Mucosa of descending colon (tissue), 3 donors: ENCODE data around the gene PRDX3. TPM values are rescaled to one million over a fixed set of nuclear protein-coding genes. Genes with fewer than 3 reads are reported as not detected.

ENCODE experiments used
- ATAC-seq: fragments of 200-7000 bp; cut with Tn5 transposase; one replicate; pipeline ENCODE4 v1.9.1; 2020; ENCODE audit warnings: mild to moderate bottlenecking, moderate library complexity
- DNase-seq, 3 donors: peaks; one replicate each; pipeline ENCODE4 v3.0.0-alpha.2; 2020
- H3K36me3 ChIP-seq: fragments of 200-600 bp; one replicate; pipeline ENCODE4 v1.8.0; 2021; ENCODE audit warnings: low read depth, mild to moderate bottlenecking
- H3K4me1 ChIP-seq: fragments of 200-600 bp; one replicate; pipeline ENCODE4 v1.8.0; 2021; ENCODE audit warnings: low read depth, mild to moderate bottlenecking
- H3K4me3 ChIP-seq: fragments of 200-600 bp; one replicate; pipeline ENCODE4 v1.8.0; 2021; ENCODE audit warnings: mild to moderate bottlenecking
- H3K9me3 ChIP-seq: fragments of 200-600 bp; one replicate; pipeline ENCODE4 v1.8.0; 2021; ENCODE audit warnings: mild to moderate bottlenecking
- intact Hi-C, 2 donors: fragments of 100-400 bp; cut with DNase I in 1 of 2; cut with micrococcal nuclease in 1 of 2; formaldehyde crosslinking; loops; one replicate each; pipeline versions ENCODE4 v1.11.0 to v1.11.1; 2022; cut with DNase I, micrococcal nuclease
- total RNA-seq, 3 donors: library from RNA; stranded (reverse); fragmentation: NEBNext Ultra II Directional in 2 of 3; extraction: Animal tissue kit (Norgen Biotek cat#: 25700) in 2 of 3; gene quantifications; one replicate each; pipeline versions ENCODE4 v1.2.1 to v1.2.4, GENCODE V29; 2021 to 2023
- TF ChIP-seq, protein P1 (sequence below): fragments of 200-600 bp; IDR thresholded peaks from one replicate; pipeline ENCODE4 v1.8.0; 2022; ENCODE audit warnings: antibody characterized with exemption, mild to moderate bottlenecking
- donor health status: DM: no; HTN: no; CAD: no; lungs with moderate emphysema.
- donor health status: DM: no; HTN: no; CAD: no.
- donor health status: DM: no; HTN: yes; CAD: no.

The PRDX3 gene
- total RNA-seq, 3 donors from 2014 or later = 98.6 to 140 (median 107) TPM

GRCh38 chr10:119221666-119222065 is 43.1 kb upstream of the PRDX3 start:
- TF ChIP-seq, protein P1, sequence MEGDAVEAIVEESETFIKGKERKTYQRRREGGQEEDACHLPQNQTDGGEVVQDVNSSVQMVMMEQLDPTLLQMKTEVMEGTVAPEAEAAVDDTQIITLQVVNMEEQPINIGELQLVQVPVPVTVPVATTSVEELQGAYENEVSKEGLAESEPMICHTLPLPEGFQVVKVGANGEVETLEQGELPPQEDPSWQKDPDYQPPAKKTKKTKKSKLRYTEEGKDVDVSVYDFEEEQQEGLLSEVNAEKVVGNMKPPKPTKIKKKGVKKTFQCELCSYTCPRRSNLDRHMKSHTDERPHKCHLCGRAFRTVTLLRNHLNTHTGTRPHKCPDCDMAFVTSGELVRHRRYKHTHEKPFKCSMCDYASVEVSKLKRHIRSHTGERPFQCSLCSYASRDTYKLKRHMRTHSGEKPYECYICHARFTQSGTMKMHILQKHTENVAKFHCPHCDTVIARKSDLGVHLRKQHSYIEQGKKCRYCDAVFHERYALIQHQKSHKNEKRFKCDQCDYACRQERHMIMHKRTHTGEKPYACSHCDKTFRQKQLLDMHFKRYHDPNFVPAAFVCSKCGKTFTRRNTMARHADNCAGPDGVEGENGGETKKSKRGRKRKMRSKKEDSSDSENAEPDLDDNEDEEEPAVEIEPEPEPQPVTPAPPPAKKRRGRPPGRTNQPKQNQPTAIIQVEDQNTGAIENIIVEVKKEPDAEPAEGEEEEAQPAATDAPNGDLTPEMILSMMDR = no peak
- Histone ChIP-seq H3K4me1 (peaks cover 10% of the 10 kb centered on the region), H3K36me3 (no peaks in the 10 kb centered on the region), H3K9me3 (no peaks in the 10 kb centered on the region), H3K4me3 (no peak overlapping the region)
- no peak for ATAC-seq
- intact Hi-C loops = no loop called here
- no peak for DNase-seq

DNA sequence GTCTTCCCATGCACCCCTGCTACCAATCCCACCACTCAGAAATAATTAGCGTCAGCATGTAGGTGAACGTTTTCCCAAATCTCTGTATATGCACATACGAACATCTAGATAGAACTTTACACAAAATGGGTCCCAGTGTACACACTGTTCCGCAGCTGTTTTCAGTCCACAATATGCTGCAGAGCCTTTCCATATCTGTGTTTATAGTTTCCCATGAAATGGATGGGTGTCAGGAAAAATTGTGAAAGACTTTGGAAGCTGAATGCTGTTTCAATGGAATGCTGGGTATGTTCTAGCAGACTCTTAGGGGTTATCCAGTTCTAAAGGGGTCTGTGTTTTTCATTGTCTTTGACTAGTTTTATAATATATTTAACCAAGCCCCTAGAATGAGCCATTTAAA is 42.6 kb upstream of the PRDX3 start:
- TF ChIP-seq, protein P1 = no peak
- Histone ChIP-seq H3K4me1 (peaks cover 10% of the 10 kb centered on the region), H3K9me3 (no peaks in the 10 kb centered on the region), H3K36me3 (no peaks in the 10 kb centered on the region), H3K4me3 (no peak overlapping the region)
- intact Hi-C loops = no loop called here
- no peak for ATAC-seq
- no peak for DNase-seq

GRCh38 chr10:119219871-119220270 is 41.3 kb upstream of the PRDX3 start:
- no peak for DNase-seq
- intact Hi-C loops = loop anchor here in 1 of 2 donors (10.0 kb wide), 1 partner anchor 45 kb away; no protein-coding TSS in a partner anchor
- Histone ChIP-seq H3K4me1 (peaks cover 10% of the 10 kb centered on the region), H3K4me3 (no peak overlapping the region), H3K9me3 (no peaks in the 10 kb centered on the region), H3K36me3 (no peaks in the 10 kb centered on the region)
- TF ChIP-seq, protein P1 = no peak
- no peak for ATAC-seq

DNA sequence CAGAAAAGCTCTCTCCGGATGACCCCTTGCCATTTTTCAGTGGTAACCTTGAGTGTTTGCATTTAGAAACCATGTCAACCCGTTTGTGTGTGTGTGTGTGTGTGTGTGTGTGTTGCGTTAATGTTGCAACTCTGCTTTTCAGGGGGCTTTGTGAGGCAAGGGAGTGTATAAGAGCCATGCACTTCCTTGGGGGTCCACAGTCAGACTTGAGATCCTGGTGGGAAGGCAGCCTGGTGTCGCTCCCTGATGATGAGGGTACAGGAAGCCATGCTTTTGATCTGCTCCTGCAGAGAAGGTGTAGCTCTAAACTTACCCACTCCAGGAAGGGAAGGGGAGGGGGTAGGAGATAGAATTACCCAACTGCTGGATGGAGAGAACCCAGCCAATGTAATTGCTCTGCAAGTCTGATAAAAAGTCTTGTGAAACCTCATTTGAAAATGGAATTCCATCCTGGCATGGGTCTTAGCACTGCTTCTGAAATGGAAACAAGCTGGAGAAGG is 39.4 kb upstream of the PRDX3 start:
- H3K4me3 ChIP-seq = no peak overlapping the region
- H3K4me1 ChIP-seq = peaks cover 8% of the 10 kb centered on the region
- no peaks in the 10 kb centered on the region for H3K9me3 ChIP-seq
- TF ChIP-seq, protein P1 = no peak
- intact Hi-C loops = loop anchor here in 1 of 2 donors (10.0 kb wide), 1 partner anchor 47 kb away; no protein-coding TSS in a partner anchor
- ATAC-seq (no peak), DNase-seq (no peak)
- no peaks in the 10 kb centered on the region for H3K36me3 ChIP-seq

DNA sequence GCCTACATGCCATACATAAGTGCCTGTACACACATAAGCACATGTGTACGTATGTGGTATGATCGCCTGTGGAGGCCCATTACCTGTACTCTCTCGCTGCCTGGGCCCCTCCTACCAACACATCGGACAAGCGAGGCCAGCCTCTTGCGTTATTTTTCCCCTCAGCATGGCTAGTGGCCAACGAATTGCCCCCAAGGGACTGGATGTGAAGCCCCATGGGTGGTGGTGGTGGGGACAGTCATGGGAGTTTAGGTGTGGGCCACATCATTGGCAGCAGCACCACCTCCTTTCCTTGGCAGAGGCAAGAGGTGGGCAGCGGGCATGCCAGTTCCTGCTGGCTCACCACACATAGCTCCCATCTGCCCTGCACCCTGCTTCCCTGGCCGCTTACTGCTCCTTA is 38.8 kb upstream of the PRDX3 start:
- H3K36me3 ChIP-seq = no peaks in the 10 kb centered on the region
- no peaks in the 10 kb centered on the region for H3K9me3 ChIP-seq
- H3K4me1 ChIP-seq = peaks cover 6% of the 10 kb centered on the region
- intact Hi-C loops = loop anchor here in 1 of 2 donors (10.0 kb wide), 1 partner anchor 47 kb away; no protein-coding TSS in a partner anchor
- no peak for DNase-seq
- H3K4me3 ChIP-seq = no peak overlapping the region
- TF ChIP-seq, protein P1 = no peak
- ATAC-seq = no peak
